ENCODE data around the gene DMXL1.
"Not testable (repeated sequence)": the region's sequence is repeated elsewhere in the genome, so short reads cannot be mapped to it uniquely, and the experiment has no call there.

The DMXL1 gene

GRCh38 chr5:119067450-119067849, 3.4 kb upstream of the DMXL1 start:
- no peak for TF ChIP-seq CTCF (IDR thresholded peaks at IDR 0.05; ENCODE audit: control insufficient read depth, extremely low read depth, insufficient read depth)
- no peak for DNase-seq (ENCODE audit: low read depth)
- H3K4me3 ChIP-seq (ENCODE audit: low read depth, low read length), result no peak overlapping the region

- peak overlapping the region; percentile 74 for H3K4me3 ChIP-seq (ENCODE audit: low read depth, low read length)
- no peak for TF ChIP-seq CTCF (IDR thresholded peaks at IDR 0.05; ENCODE audit: control insufficient read depth, extremely low read depth, insufficient read depth)
- no peak for DNase-seq (ENCODE audit: low read depth)
Measured at GRCh38 chr5:119070578-119070827, 384 bp upstream of the DMXL1 start.

- H3K4me3 ChIP-seq (ENCODE audit: low read depth, low read length), result peak overlapping the region; percentile 74
- TF ChIP-seq CTCF (IDR thresholded peaks at IDR 0.05; ENCODE audit: control insufficient read depth, extremely low read depth, insufficient read depth), result no peak
- no peak for DNase-seq (ENCODE audit: low read depth)
Measured at GRCh38 chr5:119071561-119071995, 691 bp downstream of the DMXL1 start.

DNA sequence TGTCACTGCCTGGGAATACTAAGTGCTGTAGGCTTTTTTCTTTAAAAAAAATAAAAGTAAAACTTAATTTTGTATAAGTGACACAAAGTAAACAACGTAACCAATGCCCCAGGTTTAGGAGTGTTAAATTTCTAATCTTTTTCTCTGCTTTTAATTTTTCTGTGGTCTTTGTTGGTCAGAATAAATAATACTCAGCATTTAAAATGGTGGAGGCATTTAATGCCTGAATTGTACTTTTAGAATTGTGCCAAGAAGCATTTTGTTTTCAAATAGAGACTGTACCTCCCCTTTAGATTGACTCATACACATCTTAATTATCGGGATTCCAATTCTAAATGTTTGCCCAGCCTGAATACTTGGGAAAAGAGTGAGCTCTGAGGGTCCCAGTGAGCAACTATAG, 1.6 kb downstream of the DMXL1 start:
- TF ChIP-seq CTCF (IDR thresholded peaks at IDR 0.05; ENCODE audit: control insufficient read depth, extremely low read depth, insufficient read depth), result no peak
- peak overlapping the region; percentile 74 for H3K4me3 ChIP-seq (ENCODE audit: low read depth, low read length)
- no peak for DNase-seq (ENCODE audit: low read depth)

GRCh38 chr5:119073746-119074337, 3.0 kb downstream of the DMXL1 start:
- not testable (repeated sequence) for DNase-seq (ENCODE audit: low read depth); H3K4me3 ChIP-seq (ENCODE audit: low read depth, low read length)

- DNase-seq (ENCODE audit: low read depth), result no peak
Measured at GRCh38 chr5:119074419-119074818, 3.5 kb downstream of the DMXL1 start.

DNA sequence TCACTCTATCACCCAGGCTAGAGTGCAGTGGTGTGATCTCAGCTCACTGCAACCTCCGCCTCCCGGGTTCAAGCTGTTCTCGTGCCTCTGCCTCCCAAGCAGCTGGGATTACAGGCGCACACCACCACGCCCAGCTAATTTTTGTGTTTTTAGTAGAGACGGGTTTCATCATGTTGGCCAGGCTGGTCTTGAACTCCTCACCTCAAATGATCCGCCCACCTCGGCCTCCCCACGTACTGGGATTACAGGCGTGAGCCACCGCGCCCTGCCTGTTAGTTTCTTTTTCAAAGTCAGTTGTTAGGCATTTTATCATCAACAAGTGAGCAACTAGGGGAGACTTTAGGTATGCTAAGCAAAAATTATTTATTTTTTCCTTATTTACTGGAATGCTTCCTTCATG, 4.4 kb downstream of the DMXL1 start:
- DNase-seq (ENCODE audit: low read depth); H3K4me3 ChIP-seq (ENCODE audit: low read depth, low read length): not testable (repeated sequence)

More at GRCh38 chr5:119074419-119074818, 3.5 kb downstream of the DMXL1 start:
- TF ChIP-seq CTCF (IDR thresholded peaks at IDR 0.05; ENCODE audit: control insufficient read depth, extremely low read depth, insufficient read depth), result no peak
- H3K4me3 ChIP-seq (ENCODE audit: low read depth, low read length), result no peak overlapping the region

DNA sequence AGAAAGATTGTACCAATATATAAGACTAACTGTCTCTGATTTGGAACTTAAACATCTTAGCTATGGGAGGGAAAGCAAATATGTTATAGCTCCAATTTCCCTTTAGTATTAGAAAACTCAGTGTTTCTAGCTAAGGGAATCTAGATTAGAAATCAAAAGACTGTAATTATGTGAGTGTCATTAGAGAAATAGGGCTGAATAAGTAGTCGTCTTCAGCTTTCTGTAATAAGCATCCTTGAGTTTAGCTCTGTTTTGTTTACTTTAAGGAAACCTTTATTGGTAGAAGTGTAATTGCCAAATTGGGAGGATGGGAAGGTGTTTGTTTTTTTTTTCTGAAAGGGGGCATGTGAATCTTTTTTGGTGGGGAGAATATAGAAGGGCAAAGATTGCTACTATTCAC, 5.2 kb downstream of the DMXL1 start:
- no peak overlapping the region for H3K4me3 ChIP-seq (ENCODE audit: low read depth, low read length)
- DNase-seq (ENCODE audit: low read depth), result no peak
- no peak for TF ChIP-seq CTCF (IDR thresholded peaks at IDR 0.05; ENCODE audit: control insufficient read depth, extremely low read depth, insufficient read depth)
